Lung (tissue), 12 donors: ENCODE measurements around the gene MINDY3. TPM values are rescaled to one million over a fixed set of nuclear protein-coding genes. Genes with fewer than 3 reads are reported as not detected.

Experiments
- ATAC-seq: fragments of 200-7000 bp; cut with Tn5 transposase; one replicate; pipeline ENCODE4 v1.9.1; 2020; ENCODE audit warnings: moderate number of reproducible peaks; ENCODE audit not compliant: insufficient read depth, low FRiP score
- DNase-seq, 3 donors: peaks; one replicate each; pipeline ENCODE4 v3.0.0-alpha.2; 2013 to 2017
- H3K27ac ChIP-seq, 2 donors: one replicate each; pipeline ENCODE4 v1.5.1; 2013; ENCODE audit warnings: mild to moderate bottlenecking in 2 of 2, moderate library complexity in 2 of 2, control low read depth in 1 of 2, inconsistent platforms in 1 of 2, low read depth in 1 of 2, low read length in 1 of 2
- H3K27me3 ChIP-seq, 3 donors: one replicate each; pipeline ENCODE4 v1.5.1; 2013; ENCODE audit warnings: low read length in 2 of 3; ENCODE audit not compliant: control insufficient read depth in 3 of 3, insufficient read depth in 3 of 3
- H3K36me3 ChIP-seq, 4 donors: one replicate each; pipeline ENCODE4 v1.5.1; 2013; ENCODE audit warnings: low read length in 4 of 4, mild to moderate bottlenecking in 1 of 4, moderate library complexity in 1 of 4; ENCODE audit not compliant: control insufficient read depth in 4 of 4, insufficient read depth in 4 of 4
- H3K4me1 ChIP-seq, 5 donors: one replicate each; pipeline ENCODE4 v1.5.1; 2013; ENCODE audit warnings: low read length in 5 of 5, mild to moderate bottlenecking in 2 of 5, moderate library complexity in 1 of 5; ENCODE audit not compliant: control insufficient read depth in 5 of 5, insufficient read depth in 5 of 5
- H3K4me3 ChIP-seq: one replicate; pipeline ENCODE4 v1.5.1; 2013; ENCODE audit warnings: mild to moderate bottlenecking, control low read depth, moderate library complexity
- H3K9ac ChIP-seq, 2 donors: one replicate each; pipeline ENCODE4 v1.5.1; 2013; ENCODE audit warnings: low read length in 2 of 2, control low read depth in 1 of 2; ENCODE audit not compliant: insufficient read depth in 1 of 2
- H3K9me3 ChIP-seq, 4 donors: one replicate each; pipeline ENCODE4 v1.5.1; 2013; ENCODE audit warnings: low read length in 3 of 4, mild to moderate bottlenecking in 1 of 4, moderate library complexity in 1 of 4; ENCODE audit not compliant: control insufficient read depth in 4 of 4, insufficient read depth in 3 of 4
- WGBS, 2 donors: extraction: QIAGEN DNeasy Blood & Tissue Kit; methylation state at CpG; one replicate each; pipeline ENCODE4 v1.1.7; 2013; 5-methylcytosine and 5-hydroxymethylcytosine counted together
- polyA plus RNA-seq, 2 donors: library from polyadenylated mRNA; stranded (reverse); fragments of 200-250 nt; gene quantifications; one replicate each; pipeline ENCODE4 v1.2.1, GENCODE V29; 2013
- total RNA-seq, 2 donors: library from RNA; depleted of rRNA in 1 of 2; stranded (reverse); fragments of >200 nt in 1 of 2; gene quantifications; one replicate each; pipeline ENCODE4 v1.2.1, GENCODE V29; 2014 to 2021
- TF ChIP-seq, protein P1 (sequence below): IDR thresholded peaks from 2 replicates; pipeline ENCODE4 v1.5.1; 2012; ENCODE audit warnings: mild to moderate bottlenecking; ENCODE audit errors: control extremely low read depth, extremely low read depth
- donor health status: control.
- donor health status: control.
- donor health status: Bipolar disorder and iron deficiency.
- donor health status: healthy.
- donor health status: DM: yes; HTN: yes; CAD: no.

MINDY3 gene
- total and polyA plus RNA-seq, 4 donors, result 13.9 to 61.7 (median 24.6) TPM

DNA sequence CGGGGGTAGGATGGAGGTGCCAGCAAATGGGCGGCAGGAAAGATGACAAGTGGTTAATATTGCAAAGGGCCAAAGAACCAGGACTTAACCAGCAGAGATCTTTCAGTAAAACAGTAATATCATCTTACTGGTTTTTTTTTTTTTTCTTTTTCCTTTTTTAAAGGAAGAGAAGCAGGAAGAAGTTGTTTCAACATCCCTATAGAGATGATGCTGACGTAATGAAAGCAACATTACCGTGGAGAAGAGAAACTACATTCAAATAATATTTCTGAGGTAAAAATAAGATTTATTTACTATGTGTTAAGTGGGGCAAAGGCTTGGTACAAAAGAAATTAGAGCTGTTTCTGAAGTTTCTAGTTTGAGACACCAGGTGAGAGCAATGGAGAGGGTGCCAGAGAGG is 11.0 kb downstream of the MINDY3 start:
- Histone ChIP-seq H3K36me3 (no peaks in the 10 kb centered on the region), H3K4me3 (no peak overlapping the region), H3K9ac (no peak overlapping the region), H3K27me3 (no peaks in the 10 kb centered on the region), H3K9me3 (peaks cover 0 to 5% (median 0%) of the 10 kb centered on the region in 4 donors), H3K27ac (no peak overlapping the region), H3K4me1 (peaks cover 0 to 3% (median 0%) of the 10 kb centered on the region in 5 donors)
- ATAC-seq (no peak), DNase-seq (no peak)
- TF ChIP-seq, protein P1, sequence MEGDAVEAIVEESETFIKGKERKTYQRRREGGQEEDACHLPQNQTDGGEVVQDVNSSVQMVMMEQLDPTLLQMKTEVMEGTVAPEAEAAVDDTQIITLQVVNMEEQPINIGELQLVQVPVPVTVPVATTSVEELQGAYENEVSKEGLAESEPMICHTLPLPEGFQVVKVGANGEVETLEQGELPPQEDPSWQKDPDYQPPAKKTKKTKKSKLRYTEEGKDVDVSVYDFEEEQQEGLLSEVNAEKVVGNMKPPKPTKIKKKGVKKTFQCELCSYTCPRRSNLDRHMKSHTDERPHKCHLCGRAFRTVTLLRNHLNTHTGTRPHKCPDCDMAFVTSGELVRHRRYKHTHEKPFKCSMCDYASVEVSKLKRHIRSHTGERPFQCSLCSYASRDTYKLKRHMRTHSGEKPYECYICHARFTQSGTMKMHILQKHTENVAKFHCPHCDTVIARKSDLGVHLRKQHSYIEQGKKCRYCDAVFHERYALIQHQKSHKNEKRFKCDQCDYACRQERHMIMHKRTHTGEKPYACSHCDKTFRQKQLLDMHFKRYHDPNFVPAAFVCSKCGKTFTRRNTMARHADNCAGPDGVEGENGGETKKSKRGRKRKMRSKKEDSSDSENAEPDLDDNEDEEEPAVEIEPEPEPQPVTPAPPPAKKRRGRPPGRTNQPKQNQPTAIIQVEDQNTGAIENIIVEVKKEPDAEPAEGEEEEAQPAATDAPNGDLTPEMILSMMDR, result no peak
- WGBS, 2 donors, result 54 to 70% methylated on average over 4 of the region's 4 CpGs

- Histone ChIP-seq H3K9me3 (peaks cover 0 to 5% (median 0%) of the 10 kb centered on the region in 4 donors), H3K27ac (no peak overlapping the region), H3K4me1 (peaks cover 0 to 3% (median 0%) of the 10 kb centered on the region in 5 donors), H3K4me3 (no peak overlapping the region), H3K36me3 (no peaks in the 10 kb centered on the region), H3K27me3 (no peaks in the 10 kb centered on the region), H3K9ac (no peak overlapping the region)
- ATAC-seq (no peak), DNase-seq (no peak)
- TF ChIP-seq, protein P1, result no peak
- WGBS, 2 donors, result 95% methylated on average over 4 of the region's 4 CpGs
Measured at GRCh38 chr10:15847481-15847880, 12.8 kb downstream of the MINDY3 start.

- Histone ChIP-seq H3K4me1 (no peaks in the 10 kb centered on the region), H3K36me3 (peaks cover 0 to 3% (median 0%) of the 10 kb centered on the region in 4 donors), H3K27ac (no peak overlapping the region), H3K4me3 (no peak overlapping the region), H3K9me3 (no peaks in the 10 kb centered on the region), H3K27me3 (no peaks in the 10 kb centered on the region), H3K9ac (no peak overlapping the region)
- ATAC-seq (no peak), DNase-seq (no peak)
- TF ChIP-seq, protein P1, result no peak
Measured at GRCh38 chr10:15844517-15844916, 15.8 kb downstream of the MINDY3 start.

GRCh38 chr10:15843695-15844094 is 16.6 kb downstream of the MINDY3 start:
- H3K4me1 ChIP-seq, result no peaks in the 10 kb centered on the region
- H3K9ac ChIP-seq, result peak overlapping the region in 1 of 2 donors; percentile 11
- no peak overlapping the region for H3K4me3 ChIP-seq
- ATAC-seq (no peak), DNase-seq (no peak)
- H3K36me3 ChIP-seq, result peaks cover 0 to 3% (median 0%) of the 10 kb centered on the region in 4 donors
- no peaks in the 10 kb centered on the region for H3K27me3 ChIP-seq
- H3K9me3 ChIP-seq, result no peaks in the 10 kb centered on the region
- TF ChIP-seq, protein P1, result no peak
- 52 to 64% methylated on average over 4 of the region's 4 CpGs for WGBS, 2 donors
- no peak overlapping the region for H3K27ac ChIP-seq
